Measurements from ENCODE around the gene PDZD8.

The PDZD8 gene

GRCh38 chr10:117370205-117370604 lies 5.0 kb downstream of the PDZD8 start:
- Histone ChIP-seq H3K27ac (ENCODE audit: low read depth, low read length, poor library complexity, severe bottlenecking) (no peak overlapping the region), H3K79me2 (ENCODE audit: insufficient read depth, low read length) (peaks cover 76% of the 10 kb centered on the region), H3K36me3 (ENCODE audit: insufficient read depth, low read length) (no peaks in the 10 kb centered on the region), H3K27me3 (ENCODE audit: insufficient read depth, low read length) (no peaks in the 10 kb centered on the region), H3K4me3 (ENCODE audit: low read depth, low read length, poor library complexity, severe bottlenecking) (no peak overlapping the region), H2AFZ (ENCODE audit: low read length) (no peak overlapping the region), H4K20me1 (ENCODE audit: insufficient read depth, low read length) (no peaks in the 10 kb centered on the region), H3K9ac (ENCODE audit: low read length) (no peak overlapping the region), H3K4me2 (ENCODE audit: low read length) (peak overlapping the region; percentile 6; the same call in 1 of the 2 replicates), H3F3A (ENCODE audit: insufficient read depth, low read length) (no peaks in the 10 kb centered on the region; the same call in 1 of the 2 replicates), H3K9me2 (ENCODE audit: low read depth, low read length) (no peaks in the 10 kb centered on the region), H3K9me3 (ENCODE audit: low read length) (no peaks in the 10 kb centered on the region), H3K4me1 (ENCODE audit: insufficient read depth, low read length, severe bottlenecking) (peaks cover 53% of the 10 kb centered on the region)
- TF ChIP-seq, protein P1, sequence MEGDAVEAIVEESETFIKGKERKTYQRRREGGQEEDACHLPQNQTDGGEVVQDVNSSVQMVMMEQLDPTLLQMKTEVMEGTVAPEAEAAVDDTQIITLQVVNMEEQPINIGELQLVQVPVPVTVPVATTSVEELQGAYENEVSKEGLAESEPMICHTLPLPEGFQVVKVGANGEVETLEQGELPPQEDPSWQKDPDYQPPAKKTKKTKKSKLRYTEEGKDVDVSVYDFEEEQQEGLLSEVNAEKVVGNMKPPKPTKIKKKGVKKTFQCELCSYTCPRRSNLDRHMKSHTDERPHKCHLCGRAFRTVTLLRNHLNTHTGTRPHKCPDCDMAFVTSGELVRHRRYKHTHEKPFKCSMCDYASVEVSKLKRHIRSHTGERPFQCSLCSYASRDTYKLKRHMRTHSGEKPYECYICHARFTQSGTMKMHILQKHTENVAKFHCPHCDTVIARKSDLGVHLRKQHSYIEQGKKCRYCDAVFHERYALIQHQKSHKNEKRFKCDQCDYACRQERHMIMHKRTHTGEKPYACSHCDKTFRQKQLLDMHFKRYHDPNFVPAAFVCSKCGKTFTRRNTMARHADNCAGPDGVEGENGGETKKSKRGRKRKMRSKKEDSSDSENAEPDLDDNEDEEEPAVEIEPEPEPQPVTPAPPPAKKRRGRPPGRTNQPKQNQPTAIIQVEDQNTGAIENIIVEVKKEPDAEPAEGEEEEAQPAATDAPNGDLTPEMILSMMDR (IDR thresholded peaks at IDR 0.05; ENCODE audit: low read length): no peak
- TF ChIP-seq EZH2 (IDR thresholded peaks at IDR 0.05; ENCODE audit: borderline replicate concordance, low read length): no peak

DNA sequence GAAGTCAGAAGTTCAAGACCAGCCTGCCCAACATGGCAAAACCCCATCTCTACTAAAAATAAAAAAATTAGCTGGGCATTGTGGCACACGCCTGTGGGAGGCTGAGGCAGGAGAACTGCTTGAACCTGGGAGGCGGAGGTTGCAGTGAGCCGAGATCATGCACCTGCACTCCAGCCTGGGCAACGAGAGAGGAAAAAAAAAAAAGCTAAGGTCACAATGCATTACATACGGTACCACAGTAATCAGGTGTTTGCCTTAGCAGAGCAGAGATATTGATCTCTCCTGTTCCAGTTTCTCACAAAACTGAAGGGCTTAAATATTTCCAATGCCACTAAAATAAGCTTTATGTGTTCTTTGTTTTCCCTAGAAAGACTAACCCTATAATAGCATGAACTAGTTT lies 7.5 kb downstream of the PDZD8 start:
- no peak overlapping the region for H3K27ac ChIP-seq (ENCODE audit: low read depth, low read length, poor library complexity, severe bottlenecking)
- no peaks in the 10 kb centered on the region for H3K27me3 ChIP-seq (ENCODE audit: insufficient read depth, low read length)
- H4K20me1 ChIP-seq (ENCODE audit: insufficient read depth, low read length): 0 out of 2 replicates have a peak, but pooled peaks cover 2% of the 10 kb centered on the region
- no peaks in the 10 kb centered on the region for H3K36me3 ChIP-seq (ENCODE audit: insufficient read depth, low read length)
- TF ChIP-seq, protein P1 (IDR thresholded peaks at IDR 0.05; ENCODE audit: low read length): no peak
- TF ChIP-seq EZH2 (IDR thresholded peaks at IDR 0.05; ENCODE audit: borderline replicate concordance, low read length): no peak
- H3F3A ChIP-seq (ENCODE audit: insufficient read depth, low read length): no peaks in the 10 kb centered on the region; the same call in 1 of the 2 replicates
- no peaks in the 10 kb centered on the region for H3K9me3 ChIP-seq (ENCODE audit: low read length)
- peaks cover 64% of the 10 kb centered on the region for H3K4me1 ChIP-seq (ENCODE audit: insufficient read depth, low read length, severe bottlenecking)
- H3K9me2 ChIP-seq (ENCODE audit: low read depth, low read length): no peaks in the 10 kb centered on the region
- H3K4me3 ChIP-seq (ENCODE audit: low read depth, low read length, poor library complexity, severe bottlenecking): no peak overlapping the region
- H3K4me2 ChIP-seq (ENCODE audit: low read length): no peak overlapping the region
- no peak overlapping the region for H2AFZ ChIP-seq (ENCODE audit: low read length)
- H3K79me2 ChIP-seq (ENCODE audit: insufficient read depth, low read length): peaks cover 83% of the 10 kb centered on the region
- no peak overlapping the region for H3K9ac ChIP-seq (ENCODE audit: low read length)

GRCh38 chr10:117366741-117367140 lies 8.5 kb downstream of the PDZD8 start:
- no peak for TF ChIP-seq EZH2 (IDR thresholded peaks at IDR 0.05; ENCODE audit: borderline replicate concordance, low read length)
- no peaks in the 10 kb centered on the region for H3K27me3 ChIP-seq (ENCODE audit: insufficient read depth, low read length)
- H2AFZ ChIP-seq (ENCODE audit: low read length): no peak overlapping the region
- H3K36me3 ChIP-seq (ENCODE audit: insufficient read depth, low read length): no peaks in the 10 kb centered on the region
- no peak overlapping the region for H3K27ac ChIP-seq (ENCODE audit: low read depth, low read length, poor library complexity, severe bottlenecking)
- no peak overlapping the region for H3K9ac ChIP-seq (ENCODE audit: low read length)
- H4K20me1 ChIP-seq (ENCODE audit: insufficient read depth, low read length): 0 out of 2 replicates have a peak, but pooled peaks cover 2% of the 10 kb centered on the region
- no peaks in the 10 kb centered on the region for H3K9me2 ChIP-seq (ENCODE audit: low read depth, low read length)
- H3F3A ChIP-seq (ENCODE audit: insufficient read depth, low read length): no peaks in the 10 kb centered on the region; the same call in 1 of the 2 replicates
- peaks cover 56% of the 10 kb centered on the region for H3K4me1 ChIP-seq (ENCODE audit: insufficient read depth, low read length, severe bottlenecking)
- H3K79me2 ChIP-seq (ENCODE audit: insufficient read depth, low read length): peaks cover 80% of the 10 kb centered on the region
- no peak overlapping the region for H3K4me2 ChIP-seq (ENCODE audit: low read length)
- H3K4me3 ChIP-seq (ENCODE audit: low read depth, low read length, poor library complexity, severe bottlenecking): no peak overlapping the region
- no peaks in the 10 kb centered on the region for H3K9me3 ChIP-seq (ENCODE audit: low read length)

- peaks cover 56% of the 10 kb centered on the region for H3K4me1 ChIP-seq (ENCODE audit: insufficient read depth, low read length, severe bottlenecking)
- H3K27me3 ChIP-seq (ENCODE audit: insufficient read depth, low read length): no peaks in the 10 kb centered on the region
- peak overlapping the region; percentile 37 for H3K27ac ChIP-seq (ENCODE audit: low read depth, low read length, poor library complexity, severe bottlenecking)
- no peaks in the 10 kb centered on the region; the same call in 1 of the 2 replicates for H3F3A ChIP-seq (ENCODE audit: insufficient read depth, low read length)
- H4K20me1 ChIP-seq (ENCODE audit: insufficient read depth, low read length): 0 out of 2 replicates have a peak, but pooled peaks cover 2% of the 10 kb centered on the region
- no peak overlapping the region for H3K4me3 ChIP-seq (ENCODE audit: low read depth, low read length, poor library complexity, severe bottlenecking)
- no peak overlapping the region for H3K9ac ChIP-seq (ENCODE audit: low read length)
- TF ChIP-seq, protein P1 (IDR thresholded peaks at IDR 0.05; ENCODE audit: low read length): no peak
- TF ChIP-seq EZH2 (IDR thresholded peaks at IDR 0.05; ENCODE audit: borderline replicate concordance, low read length): no peak
- H3K9me3 ChIP-seq (ENCODE audit: low read length): no peaks in the 10 kb centered on the region
- H3K79me2 ChIP-seq (ENCODE audit: insufficient read depth, low read length): peaks cover 76% of the 10 kb centered on the region
- H2AFZ ChIP-seq (ENCODE audit: low read length): no peak overlapping the region
- no peaks in the 10 kb centered on the region for H3K9me2 ChIP-seq (ENCODE audit: low read depth, low read length)
- peak overlapping the region; percentile 25; the same call in 1 of the 2 replicates for H3K4me2 ChIP-seq (ENCODE audit: low read length)
- H3K36me3 ChIP-seq (ENCODE audit: insufficient read depth, low read length): no peaks in the 10 kb centered on the region
These were observed 9.6 kb downstream of the PDZD8 start for GRCh38 chr10:117365612-117366011.

Data from OCI-LY1 (cell line).